GM19328 (cell line): ENCODE results near the gene FMO1.
A peak's percentile ranks its signal among the peaks of the same experiment; 100 is the strongest.
"Not testable (repeated sequence)": the region's sequence is repeated elsewhere in the genome, so short reads cannot be mapped to it uniquely, and the experiment has no call there.

Experiments
- ATAC-seq: cut with Tn5 transposase; IDR thresholded peaks from one replicate; pipeline ENCODE4 v1.9.1; 2021; ENCODE audit warnings: mild to moderate bottlenecking, moderate library complexity; ENCODE audit not compliant: unreplicated experiment

The FMO1 gene

GRCh38 chr1:171277534-171277933 is 29.2 kb downstream of the FMO1 start:
- ATAC-seq = no peak

DNA sequence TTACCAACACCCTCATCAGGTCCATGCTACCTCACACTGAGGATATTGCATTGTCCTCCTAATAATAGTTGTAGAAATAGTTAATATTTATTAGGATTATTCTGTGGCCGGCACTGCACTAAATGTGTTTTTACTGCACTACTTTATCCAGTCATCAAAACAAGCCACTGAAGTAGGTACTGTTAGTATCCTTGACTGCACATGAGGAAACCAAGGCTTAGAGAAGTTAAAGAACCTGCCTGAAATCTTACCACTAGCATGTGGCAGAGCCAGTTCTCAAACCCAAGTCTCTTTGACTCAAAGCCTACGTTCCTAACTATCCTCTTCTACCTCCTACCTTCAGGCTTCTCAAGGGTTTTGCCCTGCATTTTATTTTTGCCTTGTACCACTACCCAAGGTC is 30.9 kb downstream of the FMO1 start:
- no peak for ATAC-seq

GRCh38 chr1:171279678-171280077 is 31.4 kb downstream of the FMO1 start:
- ATAC-seq = no peak

- ATAC-seq = no peak
Observed at GRCh38 chr1:171280599-171280998, 32.3 kb downstream of the FMO1 start.

GRCh38 chr1:171286032-171286705 is 37.9 kb downstream of the FMO1 start:
- no peak for ATAC-seq

GRCh38 chr1:171290621-171291020 is 42.3 kb downstream of the FMO1 start:
- no peak for ATAC-seq

- no peak for ATAC-seq
Observed at GRCh38 chr1:171292799-171293198, 44.5 kb downstream of the FMO1 start.

DNA sequence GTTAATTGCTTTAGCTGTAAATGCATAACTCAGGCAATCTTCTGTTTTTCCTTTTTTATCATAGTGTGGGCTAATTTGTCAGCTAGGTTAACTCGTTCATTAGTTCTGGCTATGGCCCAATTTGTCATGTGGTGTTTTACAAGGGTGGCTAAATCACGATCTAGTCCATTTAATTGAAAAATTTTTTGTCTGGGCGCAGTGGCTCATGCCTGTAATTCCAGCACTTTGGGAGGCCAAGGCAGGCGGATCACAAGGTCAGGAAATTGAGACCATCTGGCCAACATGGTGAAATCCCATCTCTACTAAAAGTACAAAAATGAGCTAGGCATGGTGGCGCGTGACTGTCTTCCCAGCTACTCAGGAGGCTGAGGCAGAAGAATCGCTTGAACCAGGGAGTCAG is 47.1 kb downstream of the FMO1 start:
- ATAC-seq = not testable (repeated sequence)

GRCh38 chr1:171295821-171296220 is 47.5 kb downstream of the FMO1 start:
- no peak for ATAC-seq

DNA sequence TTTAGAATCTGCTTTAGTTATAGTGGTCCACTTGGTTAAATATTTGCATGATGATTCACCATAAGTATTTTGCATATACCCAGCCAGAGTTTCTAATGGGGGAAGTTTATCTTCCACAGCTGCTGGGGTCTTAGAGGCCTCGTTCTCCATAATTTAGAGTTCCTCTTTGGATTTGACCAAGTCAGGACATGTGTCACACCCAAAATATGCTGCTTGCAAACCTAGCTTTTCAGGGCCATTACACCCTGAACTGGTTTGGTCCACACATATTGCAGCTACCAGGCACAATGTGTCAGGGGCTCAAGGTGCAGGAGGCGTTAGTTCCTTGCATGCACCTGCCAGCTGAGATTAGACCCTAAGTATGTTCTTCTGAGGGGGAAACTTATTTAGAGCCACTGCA is 48.6 kb downstream of the FMO1 start:
- ATAC-seq = no peak

- no peak for ATAC-seq
Observed at GRCh38 chr1:171298696-171299095, 50.4 kb downstream of the FMO1 start.

DNA sequence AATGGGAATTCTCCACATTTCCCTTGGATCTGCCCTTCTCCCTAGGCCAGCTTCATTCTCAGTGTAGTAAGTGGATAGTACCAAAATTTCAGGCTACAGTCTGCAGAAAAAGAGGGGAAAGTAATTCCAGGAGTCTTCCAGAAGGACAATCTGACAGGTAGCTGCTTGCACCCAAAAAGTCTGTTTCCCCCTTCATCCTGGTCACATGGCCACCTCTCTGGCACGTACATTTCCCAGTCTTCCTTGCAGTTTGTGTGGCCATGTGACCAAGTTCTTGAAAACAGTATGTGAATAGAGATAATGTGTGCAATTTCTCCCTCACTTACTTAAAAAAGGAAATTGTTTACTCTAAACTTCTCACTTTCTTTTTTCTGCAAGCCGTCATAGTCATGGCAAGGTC is 51.0 kb downstream of the FMO1 start:
- ATAC-seq = no peak

GRCh38 chr1:171300401-171300800 is 52.1 kb downstream of the FMO1 start:
- no peak for ATAC-seq

- no peak for ATAC-seq
Observed at GRCh38 chr1:171310661-171311087, 62.4 kb downstream of the FMO1 start.

- no peak for ATAC-seq
Observed at GRCh38 chr1:171311771-171312558, 63.7 kb downstream of the FMO1 start.

- peak; percentile 39 for ATAC-seq
Observed at GRCh38 chr1:171313319-171313834, 65.1 kb downstream of the FMO1 start.

GRCh38 chr1:171313835-171314320 is 65.6 kb downstream of the FMO1 start, which contains the start of gene FMO4:
FMO4 (plus strand) TSS chr1:171314183; CDS start chr1:171319826, 5,643 bp downstream.
- peak; percentile 100 for ATAC-seq

GRCh38 chr1:171329251-171329650 is 81.0 kb downstream of the FMO1 start:
- no peak for ATAC-seq

GRCh38 chr1:171334024-171334640 is 85.8 kb downstream of the FMO1 start:
- ATAC-seq = no peak
